ENCODE results near the gene TSFM. TPM values are rescaled to one million over a fixed set of nuclear protein-coding genes. Genes with fewer than 3 reads are reported as not detected.
A peak's percentile ranks its signal among the peaks of the same experiment; 100 is the strongest.

Gene TSFM
- total and polyA plus RNA-seq, 9 of the 15 experiments (the other 6 are each of a cell fraction or from before 2014, with no cell fraction given) = 44.6 to 198 (median 60.2) TPM

- TF ChIP-seq MGA (IDR thresholded peaks at IDR 0.05) (no peak), MBD1 (CRISPR knock-in tag; IDR thresholded peaks at IDR 0.05) (no peak), TBP (optimal IDR thresholded peaks at IDR 0.05; ENCODE audit: low read depth, low read length) (peak; percentile 83), SRF (CRISPR knock-in tag; IDR thresholded peaks at IDR 0.05) (peak in 1 of 2 experiments; percentile 60; a peak in 2 of 4 replicates), ETV1 (tag; conservative IDR thresholded peaks at IDR 0.05; ENCODE audit: low read depth) (peak; percentile 65), CHCHD3 (CRISPR knock-in tag; IDR thresholded peaks at IDR 0.05) (no peak), MTA1 (IDR thresholded peaks at IDR 0.05; ENCODE audit: borderline replicate concordance) (peak; percentile 96), IFI16 (CRISPR knock-in tag; IDR thresholded peaks at IDR 0.05) (no peak), MCM2 (IDR thresholded peaks at IDR 0.05; ENCODE audit: low read depth) (no peak), MAZ (CRISPR knock-in tag; conservative IDR thresholded peaks at IDR 0.05 in 1 of 2, IDR thresholded peaks at IDR 0.05 in 1 of 2) (peak; percentile 70 to 93), BRD4 (IDR thresholded peaks at IDR 0.05) (peak; percentile 47; the same call in 1 of the 2 replicates), NFATC3 (IDR thresholded peaks at IDR 0.05) (no peak)
These were observed at the start of gene TSFM (continued) for GRCh38 chr12:57782608-57783465.

Measured in K562 (cell line).